ENCODE measurements around the gene RFPL3. TPM values are rescaled to one million over a fixed set of nuclear protein-coding genes. Genes with fewer than 3 reads are reported as not detected.

Gene RFPL3
- total RNA-seq, 1 experiment from 2014 or later, result not detected

DNA sequence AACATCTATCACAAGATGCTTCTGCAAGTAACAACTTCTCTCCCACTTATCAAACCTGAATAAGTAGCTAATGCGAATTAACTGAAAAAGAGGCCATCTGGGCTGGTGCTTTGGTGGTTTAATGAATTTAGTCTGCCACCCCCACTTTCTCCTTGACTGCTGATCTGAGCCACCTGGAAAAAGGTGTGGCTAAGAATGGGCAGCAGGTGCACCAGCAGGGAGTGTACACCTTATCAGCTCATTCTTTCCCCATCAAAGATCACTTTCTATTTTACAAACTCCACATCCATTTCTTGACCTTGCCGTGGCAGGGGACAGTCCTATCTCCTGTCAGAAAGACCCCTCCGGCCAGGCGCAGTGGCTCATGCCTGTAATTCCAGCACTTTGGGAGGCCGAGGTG is 6.5 kb downstream of the RFPL3 start:
- no TSS peak for BruUV-seq (replicated peaks)
- Histone ChIP-seq H3F3A (ENCODE audit: low read length, unreplicated experiment) (no peaks in the 10 kb centered on the region), H3K9me3 (ENCODE audit: low read length) (no peaks in the 10 kb centered on the region), H3K36me3 (ENCODE audit: low read depth, low read length) (no peaks in the 10 kb centered on the region), H3K9me2 (replicated peaks; ENCODE audit: low read length) (no peaks in the 10 kb centered on the region), H3K4me1 (ENCODE audit: insufficient read depth, low read length) (no peaks in the 10 kb centered on the region), H3K79me2 (ENCODE audit: low read length) (no peaks in the 10 kb centered on the region), H3K27ac (ENCODE audit: low read length) (no peak overlapping the region), H2AFZ (ENCODE audit: low read length) (no peak overlapping the region), H3K4me2 (ENCODE audit: low read length) (no peak overlapping the region), H3K27me3 (ENCODE audit: low read length) (no peaks in the 10 kb centered on the region), H4K20me1 (ENCODE audit: low read length) (no peaks in the 10 kb centered on the region), H3K4me3 (ENCODE audit: low read length) (no peak overlapping the region), H3K9ac (ENCODE audit: low read length) (no peak overlapping the region)
- intact Hi-C loops (cut with micrococcal nuclease), result no loop called here
- ChIA-PET POLR2A (ENCODE audit: unreplicated experiment) (no interaction called here), CTCF (no interaction called here)
- no peak for TF ChIP-seq EZH2 (IDR thresholded peaks at IDR 0.05; ENCODE audit: low read length, unreplicated experiment)
- TF ChIP-seq CTCF (conservative IDR thresholded peaks at IDR 0.05; ENCODE audit: low read depth, low read length), result no peak
- no peak for TF ChIP-seq EZH2phosphoT487 (IDR thresholded peaks at IDR 0.05; ENCODE audit: borderline replicate concordance, low read length)
- no peak for DNase-seq
- ATAC-seq, result no peak

DNA sequence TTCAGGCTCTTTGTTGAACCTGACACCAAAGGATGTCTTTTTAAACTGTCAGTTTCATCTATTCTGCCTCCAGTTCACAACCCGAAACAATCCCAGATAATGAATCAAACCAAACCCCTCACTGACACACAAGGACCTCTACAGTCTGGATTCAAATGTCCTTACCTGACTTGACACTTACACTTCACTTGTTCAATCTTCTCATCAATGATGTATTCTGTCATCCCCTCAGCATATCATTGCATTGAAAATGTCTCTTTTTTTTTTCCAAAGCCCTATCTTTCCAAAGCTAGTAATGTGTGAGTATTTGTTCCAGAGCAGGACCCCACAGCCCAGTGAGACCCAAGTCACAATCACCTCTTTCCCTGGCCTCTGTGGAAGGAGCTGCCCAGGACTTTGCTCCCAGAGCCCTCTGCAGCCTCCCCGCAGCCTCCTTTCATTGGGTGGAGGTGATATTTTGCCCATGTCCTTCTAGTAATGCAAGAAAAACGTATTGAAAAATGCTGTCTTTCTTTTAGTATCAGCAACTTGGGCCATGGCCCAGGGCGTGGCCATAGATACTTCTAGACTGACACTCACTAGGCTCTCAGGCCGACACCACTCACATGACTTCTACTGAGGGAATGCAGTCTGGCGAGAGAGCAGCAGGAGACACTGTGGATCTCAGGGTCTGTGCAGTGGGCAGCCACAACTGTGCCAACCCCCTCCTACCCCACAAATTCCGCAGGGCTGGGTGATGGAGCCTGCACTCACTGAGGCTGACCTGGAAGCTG is 18.2 kb downstream of the RFPL3 start:
- BruUV-seq (replicated peaks), result no TSS peak
- CTCF ChIA-PET, result no interaction called here
- H3K9ac ChIP-seq (ENCODE audit: low read length), result no peak overlapping the region

More for the DNA sequence above, 18.2 kb downstream of the RFPL3 start:
- Histone ChIP-seq H3K4me1 (ENCODE audit: insufficient read depth, low read length) (no peaks in the 10 kb centered on the region), H3K4me2 (ENCODE audit: low read length) (no peak overlapping the region), H3K27ac (ENCODE audit: low read length) (no peak overlapping the region), H3K27me3 (ENCODE audit: low read length) (no peaks in the 10 kb centered on the region), H4K20me1 (ENCODE audit: low read length) (no peaks in the 10 kb centered on the region), H3K9me3 (ENCODE audit: low read length) (no peaks in the 10 kb centered on the region), H3K79me2 (ENCODE audit: low read length) (no peaks in the 10 kb centered on the region), H3K9me2 (replicated peaks; ENCODE audit: low read length) (no peaks in the 10 kb centered on the region), H2AFZ (ENCODE audit: low read length) (no peak overlapping the region), H3F3A (ENCODE audit: low read length, unreplicated experiment) (no peaks in the 10 kb centered on the region), H3K4me3 (ENCODE audit: low read length) (no peak overlapping the region), H3K36me3 (ENCODE audit: low read depth, low read length) (no peaks in the 10 kb centered on the region)
- POLR2A ChIA-PET (ENCODE audit: unreplicated experiment), result no interaction called here
- TF ChIP-seq EZH2phosphoT487 (IDR thresholded peaks at IDR 0.05; ENCODE audit: borderline replicate concordance, low read length) (no peak), EZH2 (IDR thresholded peaks at IDR 0.05; ENCODE audit: low read length, unreplicated experiment) (no peak), CTCF (conservative IDR thresholded peaks at IDR 0.05; ENCODE audit: low read depth, low read length) (no peak)
- DNase-seq (no peak), ATAC-seq (no peak)
- intact Hi-C loops (cut with micrococcal nuclease), result no loop called here
